ENCODE measurements around the gene SETMAR.

SETMAR gene

DNA sequence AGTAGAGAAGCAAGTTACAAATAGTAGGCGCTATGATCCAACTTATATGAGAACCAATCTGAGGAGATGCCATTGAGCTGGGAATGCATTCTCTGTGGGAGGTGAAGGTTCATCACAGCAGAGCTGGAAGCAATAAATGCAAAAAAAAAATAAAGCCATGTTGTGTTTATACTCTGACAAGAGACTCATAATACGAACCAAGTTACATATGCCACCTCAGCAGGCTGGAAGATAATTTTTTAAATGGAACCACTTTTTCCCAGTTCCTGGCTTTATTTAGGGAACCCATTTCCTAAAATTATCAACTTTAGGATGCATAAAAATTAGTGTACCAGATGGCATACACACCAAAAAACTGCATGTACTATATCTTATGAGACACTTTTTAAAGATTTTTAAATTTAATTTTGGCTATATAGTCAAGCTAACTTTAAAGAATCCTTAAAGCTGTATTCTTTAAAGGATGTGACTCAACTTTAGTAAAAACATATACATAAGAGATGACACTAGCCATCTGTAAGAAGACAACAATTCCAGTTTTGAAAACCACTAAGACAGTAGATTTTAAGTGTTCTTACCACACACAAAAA is 23.6 kb upstream of the SETMAR start:
- H3K36me3 Mint-ChIP-seq (ENCODE audit: low read depth), result no peaks in the 10 kb centered on the region
- no peak overlapping the region for H3K27ac Mint-ChIP-seq
- no peaks in the 10 kb centered on the region for H3K9me3 Mint-ChIP-seq
- peaks cover 4% of the 10 kb centered on the region for H3K4me1 Mint-ChIP-seq
- H3K27me3 Mint-ChIP-seq (ENCODE audit: low read depth), result peaks cover 4% of the 10 kb centered on the region
- H3K4me3 Mint-ChIP-seq, result no peak overlapping the region
- TF ChIP-seq, protein P1, sequence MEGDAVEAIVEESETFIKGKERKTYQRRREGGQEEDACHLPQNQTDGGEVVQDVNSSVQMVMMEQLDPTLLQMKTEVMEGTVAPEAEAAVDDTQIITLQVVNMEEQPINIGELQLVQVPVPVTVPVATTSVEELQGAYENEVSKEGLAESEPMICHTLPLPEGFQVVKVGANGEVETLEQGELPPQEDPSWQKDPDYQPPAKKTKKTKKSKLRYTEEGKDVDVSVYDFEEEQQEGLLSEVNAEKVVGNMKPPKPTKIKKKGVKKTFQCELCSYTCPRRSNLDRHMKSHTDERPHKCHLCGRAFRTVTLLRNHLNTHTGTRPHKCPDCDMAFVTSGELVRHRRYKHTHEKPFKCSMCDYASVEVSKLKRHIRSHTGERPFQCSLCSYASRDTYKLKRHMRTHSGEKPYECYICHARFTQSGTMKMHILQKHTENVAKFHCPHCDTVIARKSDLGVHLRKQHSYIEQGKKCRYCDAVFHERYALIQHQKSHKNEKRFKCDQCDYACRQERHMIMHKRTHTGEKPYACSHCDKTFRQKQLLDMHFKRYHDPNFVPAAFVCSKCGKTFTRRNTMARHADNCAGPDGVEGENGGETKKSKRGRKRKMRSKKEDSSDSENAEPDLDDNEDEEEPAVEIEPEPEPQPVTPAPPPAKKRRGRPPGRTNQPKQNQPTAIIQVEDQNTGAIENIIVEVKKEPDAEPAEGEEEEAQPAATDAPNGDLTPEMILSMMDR (IDR thresholded peaks at IDR 0.05; ENCODE audit: unreplicated experiment in 3 of 3), result no peak

DNA sequence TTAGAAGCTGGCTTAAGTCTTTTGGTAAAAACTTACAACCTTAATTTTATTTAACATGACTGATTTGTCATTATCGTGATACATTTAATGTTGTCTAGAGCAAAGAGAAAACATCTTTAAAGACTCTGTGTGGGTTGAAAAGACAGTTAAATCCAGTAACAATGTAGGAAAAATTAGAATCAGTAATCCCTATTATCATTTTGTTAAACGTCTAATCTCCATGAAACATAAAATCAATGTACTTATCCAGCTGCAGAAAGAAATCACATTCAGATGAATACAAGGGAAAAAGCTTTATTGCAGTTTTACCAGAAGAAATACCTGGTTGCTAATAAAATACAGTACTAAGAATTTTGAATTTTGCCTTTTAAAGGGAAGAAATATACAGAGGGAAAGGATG is 21.2 kb upstream of the SETMAR start:
- Mint-ChIP-seq H3K27me3 (ENCODE audit: low read depth) (peaks cover 4% of the 10 kb centered on the region), H3K4me1 (no peaks in the 10 kb centered on the region), H3K4me3 (no peak overlapping the region), H3K36me3 (ENCODE audit: low read depth) (no peaks in the 10 kb centered on the region), H3K27ac (no peak overlapping the region), H3K9me3 (no peaks in the 10 kb centered on the region)
- TF ChIP-seq, protein P1 (IDR thresholded peaks at IDR 0.05; ENCODE audit: unreplicated experiment in 3 of 3), result no peak

DNA sequence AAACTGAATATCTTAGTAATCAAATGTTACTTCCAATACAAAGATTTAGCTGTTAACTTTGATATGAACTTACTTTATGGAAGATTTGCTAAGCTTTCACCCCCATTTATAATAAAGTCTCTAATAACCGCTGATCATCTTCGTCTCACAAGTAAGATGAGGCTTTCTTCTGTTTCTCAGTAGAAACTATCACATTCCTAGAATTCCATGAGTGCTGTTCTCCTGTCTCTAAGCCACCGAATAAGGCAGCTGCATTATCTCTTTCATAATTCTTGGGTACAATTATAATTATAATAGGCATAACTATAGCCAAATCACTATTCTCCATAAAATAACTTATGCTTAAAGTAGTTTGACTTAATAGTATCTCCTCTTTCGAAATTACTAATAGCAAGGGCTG is 18.3 kb upstream of the SETMAR start:
- no peak overlapping the region for H3K27ac Mint-ChIP-seq
- no peaks in the 10 kb centered on the region for H3K36me3 Mint-ChIP-seq (ENCODE audit: low read depth)
- H3K27me3 Mint-ChIP-seq (ENCODE audit: low read depth), result peaks cover 4% of the 10 kb centered on the region
- no peaks in the 10 kb centered on the region for H3K9me3 Mint-ChIP-seq
- no peaks in the 10 kb centered on the region for H3K4me1 Mint-ChIP-seq
- H3K4me3 Mint-ChIP-seq, result no peak overlapping the region
- TF ChIP-seq, protein P1 (IDR thresholded peaks at IDR 0.05; ENCODE audit: unreplicated experiment in 3 of 3), result no peak

DNA sequence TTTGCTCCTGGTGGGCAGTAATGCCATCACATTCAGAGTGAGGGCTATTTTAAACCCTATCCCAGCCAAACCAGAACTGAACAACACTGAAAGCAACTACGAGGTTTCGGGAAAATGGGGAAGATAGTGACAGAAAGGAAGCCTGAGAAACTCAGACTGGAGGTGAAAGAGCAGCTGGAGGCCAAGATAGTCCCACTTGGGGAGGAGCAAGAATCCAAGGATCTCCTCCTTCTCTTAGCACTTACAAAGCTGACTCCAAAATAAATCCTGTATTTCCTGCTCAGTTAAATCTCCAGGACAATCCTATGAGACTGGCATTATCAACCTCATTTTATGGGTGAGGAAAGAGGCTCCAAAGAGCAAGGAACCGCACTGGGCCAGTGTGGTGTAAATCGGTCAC is 14.1 kb upstream of the SETMAR start:
- no peaks in the 10 kb centered on the region for H3K9me3 Mint-ChIP-seq
- no peak overlapping the region for H3K4me3 Mint-ChIP-seq
- H3K36me3 Mint-ChIP-seq (ENCODE audit: low read depth), result no peaks in the 10 kb centered on the region
- H3K27me3 Mint-ChIP-seq (ENCODE audit: low read depth), result no peaks in the 10 kb centered on the region
- H3K27ac Mint-ChIP-seq, result no peak overlapping the region
- TF ChIP-seq, protein P1 (IDR thresholded peaks at IDR 0.05; ENCODE audit: unreplicated experiment in 3 of 3), result no peak
- no peaks in the 10 kb centered on the region for H3K4me1 Mint-ChIP-seq

DNA sequence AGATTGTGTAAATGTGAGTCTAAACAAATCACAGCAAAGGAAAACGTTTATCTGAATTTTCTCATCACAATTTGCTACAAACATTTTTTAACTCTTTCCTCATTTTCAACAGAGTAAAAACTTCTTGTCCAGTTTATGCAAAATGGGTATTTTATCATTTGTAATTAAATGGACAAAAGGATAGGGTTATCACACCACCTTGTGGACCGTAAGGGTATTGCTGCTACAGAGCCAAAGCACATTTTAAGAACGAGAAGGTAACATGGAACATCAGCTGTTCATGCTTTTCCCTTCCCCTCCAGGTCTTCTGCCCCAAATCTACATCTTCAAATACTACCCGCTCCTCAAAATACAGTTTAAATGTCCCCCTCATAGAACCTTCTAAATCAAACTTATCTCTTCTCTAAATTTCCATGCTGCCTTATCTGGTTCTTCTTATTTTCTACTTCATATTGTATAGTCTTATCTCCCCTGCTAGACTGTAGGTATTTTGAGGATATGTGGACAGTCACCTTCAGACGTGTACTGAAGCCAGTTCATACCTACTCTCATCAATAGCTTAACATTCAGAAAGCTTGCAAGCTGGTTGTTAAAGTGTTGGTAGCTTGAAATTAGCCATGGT is 12.8 kb upstream of the SETMAR start:
- no peak overlapping the region for H3K4me3 Mint-ChIP-seq
- no peaks in the 10 kb centered on the region for H3K27me3 Mint-ChIP-seq (ENCODE audit: low read depth)
- H3K36me3 Mint-ChIP-seq (ENCODE audit: low read depth), result no peaks in the 10 kb centered on the region
- no peaks in the 10 kb centered on the region for H3K4me1 Mint-ChIP-seq
- no peaks in the 10 kb centered on the region for H3K9me3 Mint-ChIP-seq
- TF ChIP-seq, protein P1 (IDR thresholded peaks at IDR 0.05; ENCODE audit: unreplicated experiment in 3 of 3), result peak; percentile 90 to 93 (median 91)
- H3K27ac Mint-ChIP-seq, result no peak overlapping the region

DNA sequence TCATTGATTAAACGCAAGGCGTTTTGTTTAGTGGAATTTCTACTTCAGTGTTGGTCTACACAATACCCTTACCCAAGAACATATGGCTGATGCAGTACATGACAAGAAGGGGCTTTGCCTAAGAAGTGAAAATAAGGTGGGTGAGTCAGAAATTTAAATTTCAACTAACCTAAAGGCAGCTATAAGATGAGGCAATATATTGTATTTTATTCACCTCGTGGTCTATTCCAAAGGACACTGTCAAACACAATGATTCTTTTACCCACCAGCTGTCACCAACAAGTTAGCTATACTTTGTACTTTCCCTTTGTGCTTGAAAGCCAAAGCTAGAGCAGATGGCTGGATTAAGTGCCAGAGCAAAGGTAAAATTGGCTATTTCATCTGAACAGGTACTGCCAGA is 10.9 kb upstream of the SETMAR start:
- TF ChIP-seq, protein P1 (IDR thresholded peaks at IDR 0.05; ENCODE audit: unreplicated experiment in 3 of 3), result no peak
- Mint-ChIP-seq H3K27me3 (ENCODE audit: low read depth) (no peaks in the 10 kb centered on the region), H3K27ac (no peak overlapping the region), H3K4me3 (no peak overlapping the region), H3K36me3 (ENCODE audit: low read depth) (no peaks in the 10 kb centered on the region), H3K9me3 (no peaks in the 10 kb centered on the region), H3K4me1 (no peaks in the 10 kb centered on the region)

All from nephron (organoid).